SK-N-SH treated with all-trans-retinoic acid at 6 μM for 48 hours (cell line): ENCODE results near the gene OMP.

Experiments used
- ATAC-seq: fragments of 200-7000 bp; cut with Tn5 transposase; 3 replicates; pipeline ENCODE4 v1.9.1; 2020; ENCODE audit warnings: mild to moderate bottlenecking, moderate library complexity
- BACH2 ChIP-seq: fragments of 250-450 bp; sonication (Bioruptor Pico); IDR thresholded peaks from 2 replicates; pipeline ENCODE4 v1.9.0; 2021; ENCODE audit warnings: mild to moderate bottlenecking, borderline replicate concordance
- CREB5 ChIP-seq: fragments of 250-450 bp; sonication (Bioruptor Pico); IDR thresholded peaks from 2 replicates; pipeline ENCODE4 v1.5.1; 2020; ENCODE audit warnings: low read depth, mild to moderate bottlenecking, moderate library complexity
- CSDC2 ChIP-seq: fragments of 250-450 bp; sonication (Bioruptor Pico); IDR thresholded peaks from 2 replicates; pipeline ENCODE4 v1.5.0; 2020; ENCODE audit warnings: mild to moderate bottlenecking, moderate library complexity
- CSRNP3 ChIP-seq: fragments of 250-450 bp; sonication (Bioruptor Pico); IDR thresholded peaks from 2 replicates; pipeline ENCODE4 v1.5.1; 2021; ENCODE audit warnings: mild to moderate bottlenecking, moderate library complexity
- ESRRG ChIP-seq: fragments of 250-450 bp; sonication (Bioruptor Pico); IDR thresholded peaks from 2 replicates; pipeline ENCODE4 v1.6.1; 2021; ENCODE audit warnings: mild to moderate bottlenecking
- ISL1 ChIP-seq: fragments of 250-450 bp; sonication (Bioruptor Pico); IDR thresholded peaks from 2 replicates; pipeline ENCODE4 v2.1.2; 2022; ENCODE audit warnings: mild to moderate bottlenecking, moderate library complexity
- OSR1 ChIP-seq: fragments of 250-450 bp; sonication (Bioruptor Pico); IDR thresholded peaks from 2 replicates; pipeline ENCODE4 v1.8.0; 2022; ENCODE audit warnings: moderate library complexity, mild to moderate bottlenecking, inconsistent platforms
- PATZ1 ChIP-seq: fragments of 250-450 bp; sonication (Bioruptor Pico); IDR thresholded peaks from 2 replicates; pipeline ENCODE4 v1.8.0; 2020; ENCODE audit warnings: mild to moderate bottlenecking, moderate library complexity, borderline replicate concordance
- PPARA ChIP-seq: fragments of 250-450 bp; sonication (Bioruptor Pico); IDR thresholded peaks from 2 replicates; pipeline ENCODE4 v1.5.0; 2020; ENCODE audit warnings: mild to moderate bottlenecking, borderline replicate concordance
- RARB ChIP-seq: fragments of 250-450 bp; sonication (Bioruptor Pico); IDR thresholded peaks from 2 replicates; pipeline ENCODE4 v1.8.0; 2021; ENCODE audit warnings: mild to moderate bottlenecking, moderate library complexity
- TCF4 ChIP-seq: fragments of 250-450 bp; sonication (Bioruptor Pico); IDR thresholded peaks from 2 replicates; pipeline ENCODE4 v1.8.0; 2021; ENCODE audit warnings: mild to moderate bottlenecking, moderate library complexity, borderline replicate concordance
- TOX ChIP-seq: fragments of 250-450 bp; sonication (Bioruptor Pico); IDR thresholded peaks from 2 replicates; pipeline ENCODE4 v1.8.0; 2021; ENCODE audit warnings: mild to moderate bottlenecking, moderate library complexity, borderline replicate concordance
- TSHZ2 ChIP-seq: fragments of 250-450 bp; sonication (Bioruptor Pico); IDR thresholded peaks from 2 replicates; pipeline ENCODE4 v1.5.0; 2020; ENCODE audit warnings: mild to moderate bottlenecking, moderate library complexity
- ZC3H10 ChIP-seq: fragments of 250-450 bp; sonication (Bioruptor Pico); IDR thresholded peaks from 2 replicates; pipeline ENCODE4 v1.5.1; 2021; ENCODE audit warnings: mild to moderate bottlenecking, moderate library complexity
- ZFP3 ChIP-seq: fragments of 250-450 bp; sonication (Bioruptor Pico); IDR thresholded peaks from 2 replicates; pipeline ENCODE4 v1.5.0; 2020; ENCODE audit warnings: mild to moderate bottlenecking, moderate library complexity
- ZFP30 ChIP-seq: fragments of 450-650 bp; formaldehyde crosslinking; IDR thresholded peaks from 2 replicates; pipeline ENCODE4 v1.5.0; 2022; ENCODE audit warnings: mild to moderate bottlenecking, moderate library complexity
- ZNF565 ChIP-seq: fragments of 450-650 bp; formaldehyde crosslinking; conservative IDR thresholded peaks from 2 replicates; pipeline ENCODE4 v1.5.0; 2020; ENCODE audit warnings: low read depth, mild to moderate bottlenecking, moderate library complexity
- ZNF70 ChIP-seq: fragments of 450-650 bp; formaldehyde crosslinking; IDR thresholded peaks from 2 replicates; pipeline ENCODE4 v1.5.0; 2020; ENCODE audit warnings: mild to moderate bottlenecking, moderate library complexity
- ZNF8 ChIP-seq: fragments of 450-650 bp; formaldehyde crosslinking; IDR thresholded peaks from 2 replicates; pipeline ENCODE4 v1.5.0; 2020; ENCODE audit warnings: mild to moderate bottlenecking, moderate library complexity

Gene OMP

GRCh38 chr11:77094841-77095365 lies 7.7 kb upstream of the OMP start:
- no peak for ATAC-seq
- no peak for TF ChIP-seq ZFP3 (CRISPR knock-in tag)
- TF ChIP-seq ZFP30 (CRISPR knock-in tag): no peak
- no peak for TF ChIP-seq BACH2 (CRISPR knock-in tag)
- TF ChIP-seq ZC3H10 (CRISPR knock-in tag): no peak
- TF ChIP-seq CREB5: no peak
- no peak for TF ChIP-seq ISL1 (CRISPR knock-in tag)
- no peak for TF ChIP-seq ZNF8
- no peak for TF ChIP-seq ZNF565 (CRISPR knock-in tag)
- TF ChIP-seq TCF4 (CRISPR knock-in tag): no peak
- TF ChIP-seq TOX (CRISPR knock-in tag): no peak
- TF ChIP-seq PPARA (CRISPR knock-in tag): no peak
- TF ChIP-seq ZNF70: no peak
- no peak for TF ChIP-seq CSRNP3
- no peak for TF ChIP-seq OSR1 (CRISPR knock-in tag)
- TF ChIP-seq TSHZ2 (CRISPR knock-in tag): no peak
- TF ChIP-seq RARB (CRISPR knock-in tag): no peak
- no peak for TF ChIP-seq CSDC2 (CRISPR knock-in tag)

- no peak for ATAC-seq
- no peak for TF ChIP-seq PATZ1 (CRISPR knock-in tag)
- no peak for TF ChIP-seq CSRNP3
- TF ChIP-seq PPARA (CRISPR knock-in tag): no peak
- no peak for TF ChIP-seq ZNF8
These were observed 6.8 kb upstream of the OMP start for GRCh38 chr11:77095551-77096490.

GRCh38 chr11:77096591-77097019 lies 6.0 kb upstream of the OMP start:
- ATAC-seq: no peak

More at GRCh38 chr11:77096591-77097019, 6.0 kb upstream of the OMP start:
- TF ChIP-seq CREB5 (no peak), PATZ1 (CRISPR knock-in tag) (no peak), ZNF565 (CRISPR knock-in tag) (no peak), RARB (CRISPR knock-in tag) (no peak), ISL1 (CRISPR knock-in tag) (no peak), TSHZ2 (CRISPR knock-in tag) (no peak), ESRRG (no peak), TCF4 (CRISPR knock-in tag) (no peak), ZNF70 (no peak), BACH2 (CRISPR knock-in tag) (no peak), PPARA (CRISPR knock-in tag) (no peak), CSDC2 (CRISPR knock-in tag) (no peak)
